ENCODE measurements around the gene LYL1. TPM values are rescaled to one million over a fixed set of nuclear protein-coding genes. Genes with fewer than 3 reads are reported as not detected.

The LYL1 gene
- total RNA-seq, 1 experiment from 2014 or later, result 0.59 TPM

DNA sequence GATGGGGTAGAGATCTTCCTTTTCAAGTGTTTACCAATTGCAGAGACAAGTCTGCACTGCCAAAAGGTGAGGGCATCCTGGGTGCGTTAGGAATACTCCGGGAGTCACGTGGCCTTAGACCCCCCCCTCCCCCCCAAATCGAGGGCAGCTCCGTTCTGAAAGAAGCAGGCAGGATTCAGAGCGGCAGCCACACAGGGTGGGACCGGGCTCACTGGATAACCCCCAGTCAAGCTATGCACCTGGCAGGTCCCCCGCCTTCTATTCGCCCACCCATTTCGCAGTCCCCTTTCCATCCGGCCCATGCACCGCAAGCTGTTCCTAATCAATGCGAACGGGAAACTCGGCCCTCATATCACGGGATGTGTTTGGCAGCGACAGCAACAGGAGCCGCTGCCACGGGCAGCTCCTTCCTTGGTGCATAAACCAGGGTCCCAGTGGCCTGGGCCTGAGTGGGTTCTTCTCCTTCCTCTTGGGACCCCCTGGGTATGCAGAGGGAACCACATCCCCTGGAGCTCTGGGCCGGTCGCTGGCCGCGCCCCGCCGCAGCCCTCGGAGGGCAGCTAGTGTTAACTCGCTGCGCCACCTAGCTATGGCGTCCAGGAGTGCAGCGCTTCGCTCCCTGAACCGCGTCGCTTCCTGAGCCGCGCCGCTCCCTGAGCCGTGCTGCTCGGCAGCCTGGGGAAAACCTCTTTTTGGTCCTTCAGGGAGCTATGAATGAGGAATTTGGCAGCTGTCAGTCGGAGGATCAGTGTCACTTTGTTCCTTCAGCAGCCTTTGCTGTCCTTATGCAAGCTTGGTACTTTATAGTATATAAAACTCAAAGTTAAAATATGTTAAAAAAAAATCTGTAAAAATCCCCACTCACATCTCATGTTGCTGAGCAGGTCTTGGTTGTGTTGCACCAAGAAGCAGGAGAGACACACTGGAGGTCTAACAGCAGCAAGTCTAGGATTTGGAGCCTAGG, 41.4 kb downstream of the LYL1 start:
- Mint-ChIP-seq H3K9me3 (ENCODE audit: unreplicated experiment) (no peaks in the 10 kb centered on the region), H3K36me3 (ENCODE audit: insufficient read depth, unreplicated experiment) (no peaks in the 10 kb centered on the region), H3K27ac (ENCODE audit: unreplicated experiment) (no peak overlapping the region), H3K4me1 (ENCODE audit: low read depth, unreplicated experiment) (no peaks in the 10 kb centered on the region), H3K27me3 (ENCODE audit: insufficient read depth, unreplicated experiment) (peaks cover 19% of the 10 kb centered on the region), H3K4me3 (ENCODE audit: unreplicated experiment) (peak overlapping the region; percentile 37)
- TF ChIP-seq, protein P1, sequence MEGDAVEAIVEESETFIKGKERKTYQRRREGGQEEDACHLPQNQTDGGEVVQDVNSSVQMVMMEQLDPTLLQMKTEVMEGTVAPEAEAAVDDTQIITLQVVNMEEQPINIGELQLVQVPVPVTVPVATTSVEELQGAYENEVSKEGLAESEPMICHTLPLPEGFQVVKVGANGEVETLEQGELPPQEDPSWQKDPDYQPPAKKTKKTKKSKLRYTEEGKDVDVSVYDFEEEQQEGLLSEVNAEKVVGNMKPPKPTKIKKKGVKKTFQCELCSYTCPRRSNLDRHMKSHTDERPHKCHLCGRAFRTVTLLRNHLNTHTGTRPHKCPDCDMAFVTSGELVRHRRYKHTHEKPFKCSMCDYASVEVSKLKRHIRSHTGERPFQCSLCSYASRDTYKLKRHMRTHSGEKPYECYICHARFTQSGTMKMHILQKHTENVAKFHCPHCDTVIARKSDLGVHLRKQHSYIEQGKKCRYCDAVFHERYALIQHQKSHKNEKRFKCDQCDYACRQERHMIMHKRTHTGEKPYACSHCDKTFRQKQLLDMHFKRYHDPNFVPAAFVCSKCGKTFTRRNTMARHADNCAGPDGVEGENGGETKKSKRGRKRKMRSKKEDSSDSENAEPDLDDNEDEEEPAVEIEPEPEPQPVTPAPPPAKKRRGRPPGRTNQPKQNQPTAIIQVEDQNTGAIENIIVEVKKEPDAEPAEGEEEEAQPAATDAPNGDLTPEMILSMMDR (IDR thresholded peaks at IDR 0.05; ENCODE audit: insufficient read depth in 1 of 2, low read depth in 1 of 2, low read length in 1 of 2, severe bottlenecking in 1 of 2, unreplicated experiment in 1 of 2), result peak; percentile 83 to 91
- H3K9me3 ChIP-seq, result no peaks in the 10 kb centered on the region
- intact Hi-C loops (cut with micrococcal nuclease; ENCODE audit: unreplicated experiment), result loop anchor here (1.0 kb wide), 1 partner anchor 84 kb away; no protein-coding TSS in a partner anchor
- CTCF ChIA-PET, result interaction anchor here (0.6 to 8.0 kb wide), 21 partner anchors 9 to 176 kb away, joined by 3 to 84 read pairs (median 4); no protein-coding TSS in a partner anchor
- H3K27me3 ChIP-seq (replicated peaks; ENCODE audit: control insufficient read depth, insufficient read depth, low read length), result peaks cover 3% of the 10 kb centered on the region
- BruUV-seq (replicated peaks), result no TSS peak
- H3K4me3 ChIP-seq (ENCODE audit: low read depth, low read length), result peak overlapping the region; percentile 21
- no peaks in the 10 kb centered on the region for H3K4me1 ChIP-seq
- peak; percentile 56 to 82 for DNase-seq
- POLR2A ChIA-PET, result no interaction called here
- H3K36me3 ChIP-seq (ENCODE audit: control insufficient read depth, insufficient read depth, low read length), result no peaks in the 10 kb centered on the region

DNA sequence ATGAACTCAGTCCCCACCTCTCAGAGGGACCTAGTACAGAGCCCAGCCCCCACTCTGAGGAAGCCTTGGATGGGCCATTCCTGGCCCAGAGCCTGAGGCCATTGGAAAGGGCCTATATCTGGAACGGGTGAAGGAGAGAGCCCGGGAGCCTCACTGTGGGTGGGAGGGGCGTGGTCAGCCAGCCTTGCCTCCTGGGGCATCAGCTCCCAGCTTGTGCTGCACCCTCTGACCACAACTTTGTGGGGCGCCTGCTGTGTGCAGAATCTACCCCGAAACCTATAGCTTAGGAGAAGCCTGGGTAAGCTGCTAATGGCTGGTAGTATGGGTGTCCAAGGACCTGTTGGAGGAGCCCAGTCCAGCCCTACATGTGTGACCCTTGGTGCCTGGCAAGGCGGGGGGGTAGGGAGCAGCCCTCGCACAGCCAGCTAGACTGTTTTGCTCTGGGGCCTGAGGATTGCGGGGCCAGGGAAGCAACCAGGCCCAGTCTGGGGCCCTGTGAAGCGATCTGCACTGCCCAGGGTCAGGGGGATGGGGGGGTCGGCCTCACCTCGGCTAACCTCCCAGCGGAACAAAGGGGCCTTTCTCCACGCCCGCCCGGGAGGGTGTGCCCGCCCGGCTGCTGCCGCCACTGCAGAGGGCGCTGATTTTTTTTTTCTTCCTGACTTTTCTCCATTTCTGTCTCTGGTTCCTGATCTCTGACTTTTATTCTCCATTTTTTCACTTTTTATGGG, 42.3 kb downstream of the LYL1 start:
- no peak overlapping the region for H3K4me3 ChIP-seq (ENCODE audit: low read depth, low read length)
- no peaks in the 10 kb centered on the region for H3K36me3 ChIP-seq (ENCODE audit: control insufficient read depth, insufficient read depth, low read length)
- DNase-seq, result no peak
- ChIA-PET CTCF (interaction anchor here (0.6 to 8.0 kb wide), 8 partner anchors 8 to 123 kb away, joined by 3 to 84 read pairs (median 6); no protein-coding TSS in a partner anchor), POLR2A (no interaction called here)
- H3K4me1 ChIP-seq, result no peaks in the 10 kb centered on the region
- Mint-ChIP-seq H3K4me3 (ENCODE audit: unreplicated experiment) (no peak overlapping the region), H3K4me1 (ENCODE audit: low read depth, unreplicated experiment) (no peaks in the 10 kb centered on the region), H3K9me3 (ENCODE audit: unreplicated experiment) (no peaks in the 10 kb centered on the region), H3K27me3 (ENCODE audit: insufficient read depth, unreplicated experiment) (peaks cover 19% of the 10 kb centered on the region), H3K27ac (ENCODE audit: unreplicated experiment) (no peak overlapping the region), H3K36me3 (ENCODE audit: insufficient read depth, unreplicated experiment) (no peaks in the 10 kb centered on the region)
- H3K9me3 ChIP-seq, result no peaks in the 10 kb centered on the region
- H3K27me3 ChIP-seq (replicated peaks; ENCODE audit: control insufficient read depth, insufficient read depth, low read length), result peaks cover 3% of the 10 kb centered on the region
- TF ChIP-seq, protein P1 (IDR thresholded peaks at IDR 0.05; ENCODE audit: insufficient read depth in 1 of 2, low read depth in 1 of 2, low read length in 1 of 2, severe bottlenecking in 1 of 2, unreplicated experiment in 1 of 2), result no peak
- intact Hi-C loops (cut with micrococcal nuclease; ENCODE audit: unreplicated experiment), result no loop called here
- BruUV-seq (replicated peaks), result no TSS peak

Data from Caco-2 (cell line).